ENCODE data around the gene GJB4.
A peak's percentile ranks its signal among the peaks of the same experiment; 100 is the strongest.

GJB4 gene

DNA sequence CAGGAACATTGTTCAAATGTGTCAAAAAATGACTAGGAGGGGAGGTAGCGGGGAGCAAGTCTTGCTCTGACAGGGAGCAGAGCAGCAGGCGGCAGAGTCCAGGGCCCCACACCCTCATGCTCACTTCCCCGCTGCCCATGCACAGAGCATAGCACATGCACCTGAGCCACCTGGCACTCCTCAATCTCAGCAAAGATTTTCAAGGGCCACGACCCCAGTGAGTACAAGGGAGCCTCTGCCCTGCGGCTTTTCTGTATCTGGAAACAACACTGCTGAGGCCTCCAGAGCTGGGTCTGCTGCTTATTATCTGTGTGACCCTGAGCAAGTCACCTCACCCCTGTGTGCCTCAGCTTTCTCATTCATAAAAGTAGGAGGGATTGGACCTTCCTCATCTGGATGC lies 20.4 kb downstream of the GJB4 start:
- DNase-seq, result no peak

DNA sequence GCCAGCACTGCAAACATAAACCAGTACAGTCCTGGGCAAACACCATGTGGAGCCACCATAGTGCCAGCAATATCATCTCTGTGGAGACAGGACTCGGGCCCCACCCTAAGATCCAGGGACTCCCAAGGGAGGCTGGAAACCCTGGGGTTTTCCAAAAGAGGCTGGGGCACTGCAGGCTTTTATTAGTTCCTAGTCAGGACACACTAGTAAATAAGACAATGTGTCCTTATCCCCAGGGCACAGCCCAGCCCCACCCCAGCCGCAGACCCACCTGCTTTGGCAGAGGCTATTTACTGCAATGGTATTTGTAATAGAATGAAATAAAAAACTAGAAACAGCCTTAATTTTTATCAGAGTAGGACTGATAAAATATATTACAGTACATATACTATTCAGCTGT lies 21.0 kb downstream of the GJB4 start:
- DNase-seq, result no peak

DNA sequence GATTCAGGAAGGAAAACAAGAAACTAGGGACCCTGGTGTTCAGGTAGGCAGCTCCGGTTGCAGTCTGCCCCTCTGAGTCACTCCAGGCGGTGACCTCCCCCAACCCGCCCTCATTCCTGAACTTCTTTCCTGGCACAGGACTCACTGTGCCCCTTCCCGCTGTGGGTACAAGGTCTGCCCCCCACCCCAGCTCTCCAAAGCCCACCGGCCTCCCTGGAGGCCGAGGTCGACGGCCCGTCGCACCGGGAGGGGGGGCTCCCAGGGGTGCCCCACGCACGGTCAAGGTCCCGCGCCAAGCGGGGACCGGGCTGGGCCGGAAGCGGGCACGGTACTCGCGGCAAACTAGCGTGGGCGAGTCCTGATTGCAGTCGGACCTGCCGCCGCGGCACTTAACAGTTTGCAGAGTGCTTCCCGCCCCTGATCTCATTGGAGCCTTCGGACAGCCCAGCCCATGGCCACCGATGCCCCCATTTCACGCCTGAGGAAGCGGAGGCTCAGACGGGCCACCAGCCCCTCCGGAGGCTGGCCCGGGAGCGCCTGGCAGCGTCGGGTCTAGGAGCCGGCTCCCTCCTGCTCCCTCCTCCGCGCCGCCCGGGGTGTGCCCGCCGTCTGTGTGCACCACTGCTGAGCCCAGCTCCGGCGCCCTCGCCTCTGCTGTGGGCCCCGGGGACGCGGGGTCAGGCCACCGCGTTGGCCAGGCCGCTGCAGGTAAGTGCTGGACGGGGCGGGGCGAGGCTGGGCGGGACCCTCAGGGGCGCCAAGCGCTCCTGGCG lies 21.7 kb downstream of the GJB4 start, which contains the start of gene GJB3:
Gene GJB3 (plus strand): TSS at position 144 of the 773 bp plus-strand sequence. CDS start 3,549 bp downstream, outside the sequence.
- DNase-seq, result no peak

DNA sequence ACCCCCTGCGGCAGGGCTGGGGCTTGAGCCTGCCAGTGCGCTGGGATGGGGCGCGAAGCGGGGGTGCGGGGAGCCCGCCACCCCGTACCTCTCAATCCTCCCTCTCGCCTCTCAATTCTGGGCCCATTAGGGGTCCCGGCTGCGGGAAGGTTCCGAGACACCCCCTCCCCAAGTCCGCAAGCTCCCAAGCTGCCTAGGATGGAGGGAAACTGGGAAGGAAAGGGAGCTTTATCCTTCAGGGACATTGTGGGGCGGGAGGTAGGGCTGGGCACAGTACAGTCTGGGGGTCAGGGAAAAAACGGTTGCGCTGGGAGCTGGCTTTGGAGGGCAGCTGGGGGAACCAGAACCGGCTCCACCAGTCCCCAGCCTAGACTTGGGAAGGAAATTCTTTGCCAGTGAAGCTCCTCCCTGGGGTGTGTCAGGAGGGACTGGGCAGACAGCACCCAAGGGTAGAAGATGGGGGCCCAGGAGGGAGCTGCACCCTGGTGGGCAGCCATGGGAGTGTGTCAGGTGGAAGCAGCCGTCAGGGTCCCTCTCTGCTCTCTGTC lies 22.4 kb downstream of the GJB4 start:
- DNase-seq, result no peak

DNA sequence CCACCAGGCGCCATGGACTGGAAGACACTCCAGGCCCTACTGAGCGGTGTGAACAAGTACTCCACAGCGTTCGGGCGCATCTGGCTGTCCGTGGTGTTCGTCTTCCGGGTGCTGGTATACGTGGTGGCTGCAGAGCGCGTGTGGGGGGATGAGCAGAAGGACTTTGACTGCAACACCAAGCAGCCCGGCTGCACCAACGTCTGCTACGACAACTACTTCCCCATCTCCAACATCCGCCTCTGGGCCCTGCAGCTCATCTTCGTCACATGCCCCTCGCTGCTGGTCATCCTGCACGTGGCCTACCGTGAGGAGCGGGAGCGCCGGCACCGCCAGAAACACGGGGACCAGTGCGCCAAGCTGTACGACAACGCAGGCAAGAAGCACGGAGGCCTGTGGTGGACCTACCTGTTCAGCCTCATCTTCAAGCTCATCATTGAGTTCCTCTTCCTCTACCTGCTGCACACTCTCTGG lies 25.2 kb downstream of the GJB4 start:
- no peak for DNase-seq

DNA sequence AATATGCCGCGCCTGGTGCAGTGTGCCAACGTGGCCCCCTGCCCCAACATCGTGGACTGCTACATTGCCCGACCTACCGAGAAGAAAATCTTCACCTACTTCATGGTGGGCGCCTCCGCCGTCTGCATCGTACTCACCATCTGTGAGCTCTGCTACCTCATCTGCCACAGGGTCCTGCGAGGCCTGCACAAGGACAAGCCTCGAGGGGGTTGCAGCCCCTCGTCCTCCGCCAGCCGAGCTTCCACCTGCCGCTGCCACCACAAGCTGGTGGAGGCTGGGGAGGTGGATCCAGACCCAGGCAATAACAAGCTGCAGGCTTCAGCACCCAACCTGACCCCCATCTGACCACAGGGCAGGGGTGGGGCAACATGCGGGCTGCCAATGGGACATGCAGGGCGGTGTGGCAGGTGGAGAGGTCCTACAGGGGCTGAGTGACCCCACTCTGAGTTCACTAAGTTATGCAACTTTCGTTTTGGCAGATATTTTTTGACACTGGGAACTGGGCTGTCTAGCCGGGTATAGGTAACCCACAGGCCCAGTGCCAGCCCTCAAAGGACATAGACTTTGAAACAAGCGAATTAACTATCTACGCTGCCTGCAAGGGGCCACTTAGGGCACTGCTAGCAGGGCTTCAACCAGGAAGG lies 25.8 kb downstream of the GJB4 start:
- DNase-seq, result no peak

DNA sequence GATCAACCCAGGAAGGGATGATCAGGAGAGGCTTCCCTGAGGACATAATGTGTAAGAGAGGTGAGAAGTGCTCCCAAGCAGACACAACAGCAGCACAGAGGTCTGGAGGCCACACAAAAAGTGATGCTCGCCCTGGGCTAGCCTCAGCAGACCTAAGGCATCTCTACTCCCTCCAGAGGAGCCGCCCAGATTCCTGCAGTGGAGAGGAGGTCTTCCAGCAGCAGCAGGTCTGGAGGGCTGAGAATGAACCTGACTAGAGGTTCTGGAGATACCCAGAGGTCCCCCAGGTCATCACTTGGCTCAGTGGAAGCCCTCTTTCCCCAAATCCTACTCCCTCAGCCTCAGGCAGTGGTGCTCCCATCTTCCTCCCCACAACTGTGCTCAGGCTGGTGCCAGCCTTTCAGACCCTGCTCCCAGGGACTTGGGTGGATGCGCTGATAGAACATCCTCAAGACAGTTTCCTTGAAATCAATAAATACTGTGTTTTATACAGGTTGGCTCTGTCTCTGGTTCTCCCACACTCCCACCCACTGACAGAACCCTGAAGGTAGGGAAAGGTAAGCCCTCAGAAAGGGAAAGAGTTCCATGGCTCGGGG lies 26.4 kb downstream of the GJB4 start:
- no peak for DNase-seq

DNA sequence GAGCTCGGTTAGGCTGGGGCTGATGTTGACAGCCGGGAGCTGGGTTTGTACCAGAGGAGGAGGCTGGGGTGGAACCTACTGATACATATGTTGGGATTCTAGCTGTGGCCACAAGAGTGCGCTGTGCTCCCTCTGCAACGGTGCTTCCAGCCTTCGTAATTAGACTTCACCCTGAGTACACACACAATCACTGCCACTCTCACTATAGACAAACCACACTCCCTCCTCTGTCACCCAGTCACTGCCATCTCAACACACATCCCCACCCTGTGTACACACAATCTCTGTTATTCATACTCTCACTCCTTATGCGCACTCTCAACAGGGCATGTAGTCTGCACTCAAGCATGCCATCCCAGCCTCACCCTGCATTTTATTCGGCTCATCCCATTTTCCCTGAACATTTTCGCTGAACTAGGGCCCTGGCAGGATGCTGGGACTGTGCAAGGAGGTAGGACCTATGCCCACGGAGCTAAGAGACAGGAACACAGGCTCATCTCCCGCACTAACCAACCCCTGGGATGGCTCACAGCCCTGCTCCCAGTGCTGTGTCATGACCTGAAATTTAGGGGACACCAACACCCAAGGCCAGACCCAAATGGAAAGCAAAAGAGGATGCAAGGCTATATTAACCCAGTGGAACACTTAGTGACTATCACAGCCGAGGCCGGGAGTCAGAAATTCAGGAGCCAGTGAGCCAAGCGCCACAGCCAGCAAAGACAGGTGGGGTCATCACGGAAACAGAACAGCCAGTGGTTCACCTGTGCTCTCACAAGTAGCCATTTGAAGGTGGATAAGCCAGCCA lies 27.2 kb downstream of the GJB4 start:
- peak; percentile 67 for DNase-seq

DNA sequence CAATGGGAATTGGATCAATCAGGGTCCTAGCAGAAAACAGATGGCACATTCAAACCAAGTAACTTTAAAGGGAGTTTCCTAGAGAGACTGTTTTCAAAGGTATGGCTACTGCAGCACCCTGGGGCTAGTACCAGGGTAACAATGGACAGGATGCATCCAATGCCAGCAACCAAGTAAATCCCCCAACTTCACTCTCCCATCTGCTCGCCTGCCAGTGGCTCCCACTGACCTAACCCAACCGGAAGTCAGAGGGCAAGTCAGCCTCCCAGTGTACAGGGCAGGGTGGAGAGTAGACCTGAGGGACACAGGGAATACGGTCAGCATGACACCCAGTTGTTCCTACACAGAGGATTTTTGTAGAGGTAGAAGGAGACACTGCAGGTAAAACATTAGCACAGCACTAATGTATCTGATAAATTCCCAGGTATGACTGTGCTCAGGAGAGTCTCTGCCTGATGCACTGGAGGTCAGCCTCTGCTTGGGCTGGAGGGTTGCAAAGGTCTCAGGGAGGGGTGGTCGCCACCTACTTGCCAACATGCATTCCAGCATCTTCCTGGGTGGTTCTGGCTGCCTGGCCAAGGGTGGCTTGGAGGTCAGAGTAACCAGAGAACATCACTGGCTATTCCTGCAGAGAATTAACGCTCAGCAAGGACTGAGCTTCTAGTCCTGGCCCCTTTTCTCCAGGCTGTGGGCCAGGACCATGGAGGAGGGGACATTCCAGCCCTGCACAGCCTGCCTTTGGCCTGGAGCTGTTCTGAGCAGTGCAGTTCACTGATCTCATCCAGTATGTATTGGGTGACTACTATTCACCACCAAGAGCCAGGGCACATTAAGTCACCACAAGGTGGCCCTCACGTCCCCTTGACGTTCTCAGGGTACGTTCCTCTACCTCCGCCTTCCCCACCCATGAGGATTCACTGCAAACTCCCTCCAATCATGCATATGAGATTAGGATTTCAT lies 28.2 kb downstream of the GJB4 start:
- DNase-seq, result no peak

DNA sequence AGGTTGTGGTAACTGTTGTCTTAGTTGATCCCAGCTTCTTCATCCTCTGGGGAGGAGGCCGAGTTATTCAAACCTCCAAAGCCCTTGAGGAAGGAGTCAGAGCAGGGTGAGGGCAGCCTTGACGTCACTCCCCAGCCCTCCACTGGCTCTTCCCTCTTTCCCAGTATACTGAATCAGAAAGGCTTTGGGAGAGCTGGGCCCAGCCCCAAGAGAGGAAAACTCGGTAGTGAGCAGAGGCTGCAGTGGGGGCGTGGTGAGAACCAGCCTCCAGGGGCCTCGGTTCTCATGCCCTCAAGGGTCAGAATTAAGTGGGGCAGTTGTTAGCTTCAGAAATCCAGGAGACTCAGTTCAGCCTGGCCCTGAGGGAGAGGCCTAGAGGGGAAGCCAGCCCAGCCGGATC lies 31.4 kb downstream of the GJB4 start:
- DNase-seq, result no peak

DNA sequence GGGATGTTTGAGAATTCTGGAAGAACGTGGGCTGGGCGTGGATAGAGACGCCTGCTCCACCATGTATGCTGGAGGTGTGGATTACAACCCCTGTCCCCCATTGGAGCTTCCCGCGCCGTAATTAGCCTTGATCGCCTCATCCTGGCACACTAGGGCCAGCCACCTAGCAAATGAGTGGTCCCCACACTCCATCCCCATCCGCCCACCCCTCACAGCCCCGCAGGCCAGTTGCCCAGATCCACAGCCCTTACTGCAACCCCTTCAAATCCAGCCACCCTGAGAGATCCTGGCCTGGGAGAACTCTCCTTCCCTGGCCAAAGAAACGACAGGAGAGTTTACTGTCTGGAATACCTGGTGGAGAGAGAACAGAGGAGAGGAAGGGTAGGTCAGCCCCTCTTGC lies 32.9 kb downstream of the GJB4 start:
- no peak for DNase-seq

DNA sequence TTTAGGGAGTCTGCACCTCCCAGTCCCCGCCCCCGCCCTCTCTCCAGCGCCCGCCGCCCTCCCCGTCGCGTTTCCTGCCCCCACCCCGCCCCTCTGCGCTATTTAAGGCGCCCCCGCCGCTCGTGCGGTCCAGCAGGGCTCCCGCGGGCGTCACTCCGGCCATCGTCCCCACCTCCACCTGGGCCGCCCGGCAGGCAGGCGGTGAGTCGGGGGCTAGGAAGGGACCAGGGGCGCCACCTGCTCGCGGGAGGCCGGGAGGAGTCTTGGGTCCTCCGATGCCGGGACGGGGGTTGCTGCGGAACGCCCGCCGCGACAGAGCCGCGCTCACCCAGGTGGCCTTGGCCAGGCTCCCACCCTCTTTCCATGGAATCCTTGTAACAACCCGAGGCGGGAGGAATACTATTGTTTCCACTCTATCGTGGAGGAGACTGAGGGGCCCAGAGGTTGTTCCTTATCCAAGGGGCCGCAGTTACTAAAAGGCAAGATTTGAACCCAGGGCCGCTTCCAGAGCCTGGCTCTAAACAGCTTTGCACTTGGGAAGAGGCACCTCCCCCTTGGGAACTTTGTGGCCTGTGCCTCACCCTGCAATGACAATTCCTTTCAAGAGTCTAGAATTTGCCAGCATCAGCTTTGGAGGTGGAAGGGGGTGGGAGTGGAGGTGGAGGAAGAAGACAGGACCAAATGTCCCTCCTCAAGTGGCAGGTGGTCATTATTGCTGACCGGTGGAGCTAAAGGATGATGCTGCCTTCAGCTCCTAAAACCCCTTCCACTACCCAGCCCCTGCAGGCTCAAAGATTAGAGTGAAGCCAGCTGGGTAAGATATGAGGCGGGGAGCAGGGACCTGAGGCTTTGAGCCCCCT lies 33.6 kb downstream of the GJB4 start, which contains the start of gene GJA4:
Gene GJA4 (plus strand): TSS at position 132 of the 860 bp plus-strand sequence. CDS start 1,215 bp downstream, outside the sequence.
- no peak for DNase-seq

DNA sequence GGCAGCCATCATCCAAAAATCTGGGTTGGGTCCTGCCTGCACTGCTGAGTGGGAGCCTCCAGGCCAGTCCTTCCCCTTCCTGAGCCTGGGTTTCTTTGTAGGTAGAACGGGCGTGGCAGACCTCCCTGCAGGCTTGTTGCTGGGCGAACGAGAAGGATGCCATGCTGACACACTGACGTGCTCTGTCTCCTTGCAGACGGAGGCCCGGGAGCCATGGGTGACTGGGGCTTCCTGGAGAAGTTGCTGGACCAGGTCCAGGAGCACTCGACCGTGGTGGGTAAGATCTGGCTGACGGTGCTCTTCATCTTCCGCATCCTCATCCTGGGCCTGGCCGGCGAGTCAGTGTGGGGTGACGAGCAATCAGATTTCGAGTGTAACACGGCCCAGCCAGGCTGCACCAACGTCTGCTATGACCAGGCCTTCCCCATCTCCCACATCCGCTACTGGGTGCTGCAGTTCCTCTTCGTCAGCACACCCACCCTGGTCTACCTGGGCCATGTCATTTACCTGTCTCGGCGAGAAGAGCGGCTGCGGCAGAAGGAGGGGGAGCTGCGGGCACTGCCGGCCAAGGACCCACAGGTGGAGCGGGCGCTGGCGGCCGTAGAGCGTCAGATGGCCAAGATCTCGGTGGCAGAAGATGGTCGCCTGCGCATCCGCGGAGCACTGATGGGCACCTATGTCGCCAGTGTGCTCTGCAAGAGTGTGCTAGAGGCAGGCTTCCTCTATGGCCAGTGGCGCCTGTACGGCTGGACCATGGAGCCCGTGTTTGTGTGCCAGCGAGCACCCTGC lies 34.7 kb downstream of the GJB4 start:
- DNase-seq, result no peak

DNA sequence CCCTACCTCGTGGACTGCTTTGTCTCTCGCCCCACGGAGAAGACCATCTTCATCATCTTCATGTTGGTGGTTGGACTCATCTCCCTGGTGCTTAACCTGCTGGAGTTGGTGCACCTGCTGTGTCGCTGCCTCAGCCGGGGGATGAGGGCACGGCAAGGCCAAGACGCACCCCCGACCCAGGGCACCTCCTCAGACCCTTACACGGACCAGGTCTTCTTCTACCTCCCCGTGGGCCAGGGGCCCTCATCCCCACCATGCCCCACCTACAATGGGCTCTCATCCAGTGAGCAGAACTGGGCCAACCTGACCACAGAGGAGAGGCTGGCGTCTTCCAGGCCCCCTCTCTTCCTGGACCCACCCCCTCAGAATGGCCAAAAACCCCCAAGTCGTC lies 35.2 kb downstream of the GJB4 start:
- no peak for DNase-seq

DNA sequence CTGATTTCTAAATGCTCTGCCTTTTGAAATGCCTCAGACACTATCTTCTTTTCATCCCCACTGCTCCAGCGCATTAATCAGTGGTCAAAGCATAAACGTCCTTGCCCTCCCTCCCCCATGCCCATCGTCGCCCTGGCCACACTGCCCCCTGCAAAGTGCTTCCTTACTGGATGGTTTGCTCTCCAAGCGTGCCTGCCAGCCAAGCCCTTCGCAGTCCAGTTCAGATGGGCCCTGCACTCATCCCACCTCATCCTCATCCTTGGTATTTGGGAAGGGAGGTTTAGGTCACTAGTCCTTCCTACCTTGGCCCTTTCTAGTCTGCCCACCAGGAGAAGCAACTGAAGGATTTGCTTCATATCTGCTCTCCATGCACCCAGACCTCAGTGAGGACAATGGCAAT lies 36.4 kb downstream of the GJB4 start:
- DNase-seq, result no peak

DNA sequence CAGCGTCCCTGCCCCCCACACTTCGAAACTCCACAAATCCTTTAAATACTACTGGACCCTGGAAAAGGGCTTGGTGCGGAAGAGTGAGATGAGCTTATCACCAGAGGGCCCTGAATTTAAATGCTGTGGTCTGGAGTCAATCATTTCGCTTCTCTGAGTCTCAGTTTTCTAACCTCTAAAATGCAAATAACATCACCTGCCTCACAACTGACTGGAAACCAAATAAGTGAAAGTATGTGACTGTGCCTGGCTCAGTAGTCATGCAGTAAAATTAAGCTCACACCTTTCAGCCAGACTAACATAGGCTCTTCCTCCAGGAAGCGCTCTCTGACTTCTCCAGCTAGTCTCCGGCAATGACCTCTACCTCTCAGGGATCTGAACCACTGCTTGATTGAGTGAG lies 37.5 kb downstream of the GJB4 start:
- DNase-seq, result no peak

DNA sequence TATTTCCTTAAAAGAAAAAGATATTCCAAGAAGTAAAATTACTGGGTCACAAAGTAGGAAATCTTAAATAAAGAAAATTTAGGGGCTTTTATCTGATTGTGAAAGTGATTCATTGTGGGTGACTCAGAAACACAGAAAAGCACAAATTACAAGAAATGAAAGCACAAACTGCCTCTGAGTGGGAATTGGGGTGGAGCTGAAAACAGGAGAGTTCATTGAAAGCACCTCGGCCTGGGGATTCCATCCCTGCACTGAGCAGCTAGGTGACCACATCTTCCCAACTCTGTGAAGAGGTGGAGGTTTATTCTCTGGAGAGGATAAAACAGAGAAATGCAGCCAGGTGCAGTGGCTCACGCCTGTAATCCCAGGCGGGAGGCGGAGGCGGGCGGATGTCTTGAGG lies 40.7 kb downstream of the GJB4 start:
- DNase-seq, result no peak

DNA sequence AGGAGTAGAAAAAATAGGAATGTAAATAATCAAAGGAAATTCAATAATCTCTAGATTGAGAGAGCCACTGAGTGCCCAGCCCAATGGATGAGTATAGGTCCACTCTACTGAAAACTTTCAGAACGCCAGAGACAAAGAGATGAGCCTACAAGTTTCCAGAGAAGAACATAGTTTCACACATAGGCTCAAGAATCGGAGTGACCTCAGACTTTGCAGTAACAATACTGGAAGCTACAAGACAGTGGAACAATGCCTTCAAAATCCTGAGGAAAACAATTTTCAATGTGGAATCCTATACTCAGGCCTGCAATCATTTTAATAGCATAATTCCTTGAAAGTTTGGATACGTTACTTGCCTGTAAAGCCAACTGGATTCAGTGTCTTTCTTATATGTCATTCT lies 44.2 kb downstream of the GJB4 start:
- no peak for DNase-seq

DNA sequence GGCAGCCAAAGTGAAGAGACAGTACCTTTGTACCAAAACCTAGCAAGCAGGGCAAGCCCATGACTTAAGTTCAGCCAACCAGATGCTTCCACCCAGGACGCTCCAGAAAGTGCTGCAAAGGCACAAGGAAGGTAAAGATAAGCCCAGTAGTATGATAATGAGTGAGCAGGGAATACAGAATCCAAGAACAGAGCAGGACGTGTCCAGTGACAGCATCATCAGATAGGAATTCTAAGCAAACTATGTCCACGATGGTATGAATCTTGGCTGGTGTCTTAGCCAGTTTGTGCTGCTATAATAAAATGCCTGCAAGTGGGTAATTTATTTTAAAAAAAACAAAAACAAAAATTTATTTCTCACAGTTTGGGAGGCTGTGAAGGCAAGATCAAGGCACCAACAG lies 46.9 kb downstream of the GJB4 start:
- no peak for DNase-seq
